ENCODE results near the gene PPARG. TPM values are rescaled to one million over a fixed set of nuclear protein-coding genes. Genes with fewer than 3 reads are reported as not detected.
"Not testable (repeated sequence)": the region's sequence is repeated elsewhere in the genome, so short reads cannot be mapped to it uniquely, and the experiment has no call there.

Gene PPARG
- total and polyA plus RNA-seq, 4 donors, result 8.3 to 41.4 (median 26.2) TPM

GRCh38 chr3:12275974-12276650 lies 12.8 kb upstream of the PPARG start:
- Histone ChIP-seq H3K36me3 (ENCODE audit: control insufficient read depth in 4 of 4, insufficient read depth in 4 of 4, low read length in 4 of 4) (no peaks in the 10 kb centered on the region), H3K4me3 (no peak overlapping the region), H3K27me3 (ENCODE audit: control insufficient read depth in 3 of 3, insufficient read depth in 3 of 3, low read length in 2 of 3) (no peaks in the 10 kb centered on the region), H3K9me3 (ENCODE audit: control insufficient read depth in 4 of 4, insufficient read depth in 3 of 4, low read length in 3 of 4) (no peaks in the 10 kb centered on the region), H3K27ac (ENCODE audit: low read depth in 1 of 2, low read length in 1 of 2) (no peak overlapping the region), H3K9ac (ENCODE audit: insufficient read depth in 1 of 2, low read length in 2 of 2) (no peak overlapping the region), H3K4me1 (ENCODE audit: control insufficient read depth in 5 of 5, insufficient read depth in 5 of 5, low read length in 5 of 5) (peaks cover 0 to 7% (median 0%) of the 10 kb centered on the region in 5 donors)
- ATAC-seq (ENCODE audit: insufficient read depth, low FRiP score), result no peak
- TF ChIP-seq CTCF (IDR thresholded peaks at IDR 0.05; ENCODE audit: control extremely low read depth, extremely low read depth), result no peak
- DNase-seq, result no peak
- WGBS, 2 donors, result 78 to 79% methylated on average over 3 of the region's 3 CpGs

- not testable (repeated sequence) for H3K9me3 ChIP-seq (ENCODE audit: control insufficient read depth in 4 of 4, insufficient read depth in 3 of 4, low read length in 3 of 4); H3K9ac ChIP-seq (ENCODE audit: insufficient read depth in 1 of 2, low read length in 2 of 2); DNase-seq; H3K27ac ChIP-seq (ENCODE audit: low read depth in 1 of 2, low read length in 1 of 2); H3K4me1 ChIP-seq (ENCODE audit: control insufficient read depth in 5 of 5, insufficient read depth in 5 of 5, low read length in 5 of 5); H3K4me3 ChIP-seq; H3K27me3 ChIP-seq (ENCODE audit: control insufficient read depth in 3 of 3, insufficient read depth in 3 of 3, low read length in 2 of 3); H3K36me3 ChIP-seq (ENCODE audit: control insufficient read depth in 4 of 4, insufficient read depth in 4 of 4, low read length in 4 of 4); ATAC-seq (ENCODE audit: insufficient read depth, low FRiP score)
- WGBS, 2 donors, result 40 to 72% methylated on average over 5 of the region's 5 CpGs
Measured at GRCh38 chr3:12276827-12277226, 12.0 kb upstream of the PPARG start.

- H3K9ac ChIP-seq (ENCODE audit: insufficient read depth in 1 of 2, low read length in 2 of 2), result no peak overlapping the region
- 85 to 89% methylated on average over 3 of the region's 3 CpGs for WGBS, 2 donors
Measured at GRCh38 chr3:12278566-12278965, 10.3 kb upstream of the PPARG start.

More at GRCh38 chr3:12278566-12278965, 10.3 kb upstream of the PPARG start:
- H3K4me3 ChIP-seq, result no peak overlapping the region
- H3K4me1 ChIP-seq (ENCODE audit: control insufficient read depth in 5 of 5, insufficient read depth in 5 of 5, low read length in 5 of 5), result no peaks in the 10 kb centered on the region
- ATAC-seq (ENCODE audit: insufficient read depth, low FRiP score) (no peak), DNase-seq (no peak)
- H3K27ac ChIP-seq (ENCODE audit: low read depth in 1 of 2, low read length in 1 of 2), result no peak overlapping the region
- no peaks in the 10 kb centered on the region for H3K27me3 ChIP-seq (ENCODE audit: control insufficient read depth in 3 of 3, insufficient read depth in 3 of 3, low read length in 2 of 3)
- H3K36me3 ChIP-seq (ENCODE audit: control insufficient read depth in 4 of 4, insufficient read depth in 4 of 4, low read length in 4 of 4), result no peaks in the 10 kb centered on the region
- no peak for TF ChIP-seq CTCF (IDR thresholded peaks at IDR 0.05; ENCODE audit: control extremely low read depth, extremely low read depth)
- H3K9me3 ChIP-seq (ENCODE audit: control insufficient read depth in 4 of 4, insufficient read depth in 3 of 4, low read length in 3 of 4), result no peaks in the 10 kb centered on the region

All from lung (tissue), 12 donors.